ENCODE data around the gene CD36.

Gene CD36

DNA sequence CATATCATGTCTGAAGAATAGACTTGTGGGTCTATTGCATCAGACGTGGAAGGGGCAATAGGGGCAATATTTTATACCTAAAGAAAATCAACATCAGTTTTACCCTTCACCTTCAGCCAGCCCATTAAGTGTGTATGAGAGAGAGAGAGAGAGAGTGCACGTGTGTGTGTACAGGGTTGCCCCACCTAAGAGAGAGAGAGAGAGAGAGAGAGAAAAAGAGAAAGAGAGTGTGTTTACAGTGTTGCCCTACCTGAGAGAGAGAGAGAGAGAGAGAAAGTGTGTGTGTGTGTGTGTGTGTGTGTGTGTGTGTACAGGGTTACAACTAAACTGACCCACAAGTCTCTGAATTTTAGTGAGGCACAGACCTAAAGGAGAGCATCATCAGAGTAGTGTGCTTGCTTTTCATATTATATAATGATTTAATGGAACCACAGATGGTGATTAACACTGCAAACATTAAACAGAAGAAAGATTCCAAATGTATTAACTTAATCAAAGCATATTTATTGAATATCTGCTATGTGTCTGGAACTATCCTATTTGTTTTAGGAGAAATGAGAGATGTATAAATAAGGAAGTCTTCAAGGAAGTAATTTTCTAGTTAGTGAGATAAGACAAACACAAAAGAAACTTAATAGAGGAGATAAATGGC lies 66.8 kb downstream of the CD36 start:
- DNase-seq (ENCODE audit: low read depth in 2 of 2): no peak

DNA sequence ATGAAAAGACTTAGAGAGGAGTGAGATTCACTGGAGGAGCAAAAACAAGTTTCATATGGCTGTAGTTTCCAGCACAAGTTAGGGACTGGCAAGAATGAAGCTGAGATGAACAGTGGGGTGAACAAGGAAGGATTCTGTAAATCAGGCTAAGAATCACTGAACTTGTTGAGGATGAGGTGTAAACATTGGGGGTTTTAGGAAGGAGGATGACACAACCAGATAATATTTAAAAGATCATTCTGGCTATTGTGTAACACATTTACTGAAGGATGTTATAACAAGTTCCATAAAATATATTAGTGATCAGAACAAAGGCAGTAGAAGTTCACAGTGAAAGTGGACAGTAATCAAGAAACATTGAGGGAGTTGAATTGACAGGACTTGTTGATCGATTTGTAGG lies 68.9 kb downstream of the CD36 start:
- no peak for DNase-seq (ENCODE audit: low read depth in 2 of 2)

- no peak for DNase-seq (ENCODE audit: low read depth in 2 of 2)
Measured at GRCh38 chr7:80708123-80708522, 69.7 kb downstream of the CD36 start.

DNA sequence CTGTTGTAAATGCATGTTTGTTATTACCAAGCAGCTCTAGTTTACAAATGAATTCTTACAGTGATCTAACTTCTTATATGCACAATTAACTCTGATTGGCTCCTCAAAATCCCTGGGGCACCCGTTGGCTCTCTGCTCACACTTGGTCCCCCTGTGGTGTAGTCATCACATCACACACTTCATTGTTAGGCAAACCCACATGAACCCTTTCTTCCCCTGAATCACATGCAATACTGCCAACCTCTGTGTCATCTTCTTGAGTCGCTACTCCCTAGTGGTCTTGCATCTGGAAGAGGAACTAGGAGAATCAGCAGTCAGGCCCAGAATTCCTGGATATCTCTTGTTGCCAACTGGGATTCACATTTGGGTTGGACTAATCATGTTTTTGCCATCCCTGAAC lies 73.1 kb downstream of the CD36 start:
- DNase-seq (ENCODE audit: low read depth in 2 of 2): no peak

GRCh38 chr7:80719261-80719660 lies 80.8 kb downstream of the CD36 start:
- DNase-seq (ENCODE audit: low read depth in 2 of 2): no peak

GRCh38 chr7:80720146-80720545 lies 81.7 kb downstream of the CD36 start:
- no peak for DNase-seq (ENCODE audit: low read depth in 2 of 2)

- no peak for DNase-seq (ENCODE audit: low read depth in 2 of 2)
Measured at GRCh38 chr7:80721883-80722615, 83.6 kb downstream of the CD36 start.

DNA sequence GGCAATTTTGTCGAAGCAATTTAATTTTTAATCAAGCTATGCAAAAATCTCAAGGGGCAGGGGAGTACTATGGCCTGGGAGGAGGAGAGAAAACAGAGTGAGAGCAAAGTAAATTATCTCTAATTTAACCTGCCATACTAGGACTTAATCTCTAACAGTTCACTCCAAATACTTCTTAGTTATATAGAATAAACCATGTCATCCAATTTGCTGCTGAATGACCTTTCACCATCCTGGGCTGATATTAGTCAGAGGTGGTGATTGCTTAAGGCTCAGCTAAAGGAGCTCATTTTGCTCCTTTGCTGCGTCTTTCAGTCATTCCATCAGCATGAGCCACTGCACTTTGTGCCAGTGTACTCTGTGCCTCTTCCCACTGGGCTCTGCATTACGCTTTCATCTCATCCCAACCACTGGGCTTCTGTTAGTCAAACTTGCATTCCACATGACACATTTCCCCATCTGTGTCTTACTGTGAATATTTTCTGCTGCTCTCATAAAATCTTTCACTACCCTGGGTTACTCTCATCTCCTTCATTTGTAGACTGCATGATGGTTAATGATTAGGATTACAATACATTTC lies 84.3 kb downstream of the CD36 start:
- no peak for DNase-seq (ENCODE audit: low read depth in 2 of 2)

GRCh38 chr7:80724249-80724871 lies 85.9 kb downstream of the CD36 start:
- no peak for DNase-seq (ENCODE audit: low read depth in 2 of 2)

DNA sequence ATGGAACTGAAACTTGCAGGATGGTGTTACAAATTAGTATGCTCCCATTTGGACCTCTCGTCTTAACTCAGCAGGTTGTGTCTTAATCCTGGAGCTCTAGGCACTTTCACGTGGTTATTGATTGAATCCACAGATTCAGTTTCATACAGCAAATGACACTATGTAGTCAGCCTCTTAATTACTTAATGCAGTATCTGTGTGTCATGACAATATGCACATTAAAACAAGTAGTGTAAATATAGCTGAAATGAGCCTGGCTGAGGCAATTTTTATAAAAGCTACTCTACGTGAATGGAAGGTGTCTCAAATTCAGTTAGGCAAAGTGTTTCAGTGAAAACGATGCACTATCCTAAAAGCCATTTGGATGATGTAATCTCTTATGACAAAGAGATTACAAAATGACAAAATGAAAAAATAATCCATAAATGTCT lies 86.8 kb downstream of the CD36 start:
- no peak for DNase-seq (ENCODE audit: low read depth in 2 of 2)
